Measurements from ENCODE around the gene PLXNB2.

The PLXNB2 gene

DNA sequence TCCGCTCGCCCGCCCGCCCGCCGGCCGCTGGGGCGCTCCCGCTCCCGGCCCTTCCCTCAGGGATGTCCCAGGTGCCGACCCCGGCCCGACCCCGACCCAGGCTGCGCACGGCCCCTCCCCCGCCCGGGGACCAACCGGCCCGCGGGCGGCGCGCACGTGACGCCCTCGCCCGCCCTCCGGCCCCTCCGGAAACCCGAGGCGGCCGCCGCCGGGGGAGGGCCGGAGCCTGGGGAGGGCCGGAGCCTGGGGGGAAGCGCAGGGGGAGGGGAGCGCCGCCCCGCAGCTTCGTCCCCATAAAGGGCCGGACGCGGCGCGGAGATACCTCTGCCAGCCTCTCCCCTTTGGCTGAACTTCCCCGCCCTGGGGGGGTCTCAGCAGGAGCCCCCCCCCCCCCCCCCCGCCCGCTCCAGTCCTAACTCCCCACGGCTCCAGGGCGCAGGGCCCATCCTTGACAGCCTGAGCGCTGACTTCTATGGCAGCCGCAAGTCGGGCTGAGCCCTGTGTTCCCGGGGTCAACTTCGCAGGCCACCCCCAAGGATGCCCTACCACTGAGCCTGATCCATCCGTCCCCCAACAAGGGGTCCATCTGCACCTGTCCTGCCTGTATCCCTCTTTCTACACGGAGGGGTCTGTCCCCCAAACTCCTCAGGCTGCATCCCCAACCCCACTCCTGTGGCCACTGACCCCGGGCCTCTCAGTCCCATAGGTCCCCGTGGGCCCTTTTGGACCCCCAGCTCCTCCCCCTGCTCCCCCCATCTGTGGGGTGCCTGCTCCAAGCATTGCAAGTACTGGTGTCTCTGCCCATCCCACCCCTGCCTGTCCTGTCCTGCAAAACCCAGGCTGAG, 45.6 kb downstream of the PLXNB2 start, which contains the start of gene MAPK12:
TSS of gene MAPK12 (minus strand) at position 69 of the 845 bp plus-strand sequence. CDS start 174 bp downstream, outside the sequence.
- DNase-seq, result no peak

DNA sequence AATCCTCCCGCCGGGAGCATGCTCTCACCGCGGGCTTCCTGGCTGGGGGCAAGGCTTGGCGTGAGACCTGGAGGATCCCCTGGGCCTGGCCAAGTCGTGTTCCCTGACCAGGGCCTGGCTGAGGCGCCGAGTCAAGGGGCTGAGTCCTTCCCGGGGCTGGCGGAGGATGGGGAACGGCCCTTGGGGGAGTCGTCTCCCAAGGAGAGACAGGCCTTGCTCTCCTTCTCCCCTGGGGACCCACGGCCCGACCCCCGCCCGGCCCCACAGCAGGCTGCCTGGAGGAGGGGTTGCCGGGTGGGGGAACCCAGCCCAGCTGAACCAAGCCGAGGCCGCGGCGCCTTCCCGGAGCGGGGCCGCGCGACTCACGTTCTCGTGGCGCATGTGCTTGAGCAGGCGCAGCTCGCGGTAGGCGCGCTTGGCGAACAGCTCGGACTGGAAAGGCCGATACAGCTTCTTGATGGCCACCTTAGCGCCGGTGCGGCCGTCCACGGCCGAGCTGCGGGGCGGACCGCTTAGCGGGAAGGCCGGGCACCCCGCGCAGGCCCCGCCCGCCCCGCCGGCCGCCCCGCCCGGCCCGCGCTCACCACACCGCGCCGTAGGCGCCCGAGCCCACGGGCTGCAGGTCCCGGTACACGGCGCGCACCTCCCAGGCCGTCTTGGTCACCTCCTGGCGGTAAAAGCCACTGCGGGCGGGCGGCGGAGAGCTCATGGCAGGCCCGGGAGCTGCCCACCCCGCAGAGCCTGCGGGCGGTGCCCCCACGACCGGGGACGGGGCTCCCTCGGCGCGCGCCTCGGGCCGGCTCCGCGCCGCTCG, 46.4 kb downstream of the PLXNB2 start:
- DNase-seq, result no peak

DNA sequence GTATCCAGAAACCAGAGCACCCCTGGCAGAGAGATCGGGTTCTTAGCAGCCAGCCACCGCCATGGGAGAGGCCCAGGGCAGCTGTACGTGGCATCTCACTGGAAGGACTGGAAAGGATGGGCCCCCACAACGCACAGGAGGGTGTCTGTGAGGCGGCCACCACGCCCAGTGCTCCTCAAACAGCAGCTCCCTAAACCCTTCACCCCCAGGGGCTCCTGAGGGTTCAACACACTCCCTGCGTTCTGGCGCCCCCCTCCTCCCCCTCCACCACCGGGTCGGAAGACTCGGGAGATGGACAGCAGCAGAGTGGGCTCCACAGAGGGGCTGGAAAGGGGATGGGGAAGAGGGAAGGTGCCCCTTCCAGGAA, 47.0 kb downstream of the PLXNB2 start:
- no peak for DNase-seq

DNA sequence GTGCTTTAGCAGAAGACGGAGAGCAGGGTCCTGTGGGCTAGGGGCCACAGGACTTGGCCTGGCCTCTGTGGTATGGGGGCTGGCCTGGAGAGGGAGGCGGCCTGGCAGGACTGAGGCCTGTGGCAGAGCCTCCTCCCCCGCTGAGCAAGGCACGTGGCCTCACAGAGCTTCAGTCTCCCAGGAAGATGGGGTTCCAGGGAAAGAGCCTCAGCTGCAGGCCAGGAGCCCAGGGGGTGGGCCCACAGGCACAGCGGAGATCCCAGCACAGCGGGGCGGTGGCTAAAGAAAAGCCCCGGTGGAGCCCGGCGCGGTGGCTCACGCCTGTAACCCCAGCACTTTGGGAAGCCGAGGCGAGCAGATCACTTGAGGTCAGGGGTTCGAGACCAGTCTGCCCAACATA, 48.1 kb downstream of the PLXNB2 start:
- no peak for DNase-seq

DNA sequence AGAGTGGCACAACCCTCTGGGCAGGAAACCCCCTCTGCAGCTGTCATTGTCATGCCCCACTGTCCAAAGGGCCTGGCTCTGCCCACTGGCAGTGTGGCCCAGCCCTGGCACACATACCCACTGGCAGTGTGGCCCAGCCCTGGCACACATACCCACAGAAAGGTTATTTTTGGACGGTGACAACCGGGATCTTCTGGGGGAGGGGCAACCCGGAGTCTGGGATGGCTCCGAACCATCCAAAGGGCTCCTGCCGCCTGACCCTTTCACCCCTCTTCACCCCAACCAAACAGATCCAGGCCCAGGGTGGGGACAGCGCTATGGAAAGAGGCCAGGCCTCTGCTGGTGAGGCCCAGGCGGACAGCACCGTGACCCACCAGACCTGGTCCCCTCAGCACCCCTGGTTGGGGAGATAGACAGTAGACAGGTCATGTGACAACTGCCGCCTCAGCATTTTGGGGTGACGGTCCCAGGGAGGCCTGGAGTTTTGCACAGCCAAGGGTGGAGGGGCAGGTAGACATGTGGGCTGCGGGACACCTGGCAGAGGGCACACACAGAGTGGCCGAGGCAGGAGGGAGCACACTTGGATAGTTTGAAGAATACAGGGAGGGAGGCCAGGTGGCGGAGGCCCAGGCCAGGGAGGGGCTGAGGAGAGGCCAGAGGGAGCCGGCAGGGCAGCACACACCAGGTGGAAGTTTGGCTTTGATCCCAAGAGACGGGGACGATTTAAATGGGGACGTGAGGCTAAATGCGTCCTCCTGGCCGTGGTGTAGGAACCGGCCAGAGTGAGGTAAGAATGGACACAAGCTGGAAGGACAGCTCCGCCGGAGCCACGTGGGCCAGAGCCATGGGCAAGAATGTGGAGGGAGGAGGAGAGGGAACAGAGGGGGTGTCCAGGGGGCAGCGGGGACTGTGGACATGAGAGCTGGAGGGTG, 48.8 kb downstream of the PLXNB2 start:
- no peak for DNase-seq

DNA sequence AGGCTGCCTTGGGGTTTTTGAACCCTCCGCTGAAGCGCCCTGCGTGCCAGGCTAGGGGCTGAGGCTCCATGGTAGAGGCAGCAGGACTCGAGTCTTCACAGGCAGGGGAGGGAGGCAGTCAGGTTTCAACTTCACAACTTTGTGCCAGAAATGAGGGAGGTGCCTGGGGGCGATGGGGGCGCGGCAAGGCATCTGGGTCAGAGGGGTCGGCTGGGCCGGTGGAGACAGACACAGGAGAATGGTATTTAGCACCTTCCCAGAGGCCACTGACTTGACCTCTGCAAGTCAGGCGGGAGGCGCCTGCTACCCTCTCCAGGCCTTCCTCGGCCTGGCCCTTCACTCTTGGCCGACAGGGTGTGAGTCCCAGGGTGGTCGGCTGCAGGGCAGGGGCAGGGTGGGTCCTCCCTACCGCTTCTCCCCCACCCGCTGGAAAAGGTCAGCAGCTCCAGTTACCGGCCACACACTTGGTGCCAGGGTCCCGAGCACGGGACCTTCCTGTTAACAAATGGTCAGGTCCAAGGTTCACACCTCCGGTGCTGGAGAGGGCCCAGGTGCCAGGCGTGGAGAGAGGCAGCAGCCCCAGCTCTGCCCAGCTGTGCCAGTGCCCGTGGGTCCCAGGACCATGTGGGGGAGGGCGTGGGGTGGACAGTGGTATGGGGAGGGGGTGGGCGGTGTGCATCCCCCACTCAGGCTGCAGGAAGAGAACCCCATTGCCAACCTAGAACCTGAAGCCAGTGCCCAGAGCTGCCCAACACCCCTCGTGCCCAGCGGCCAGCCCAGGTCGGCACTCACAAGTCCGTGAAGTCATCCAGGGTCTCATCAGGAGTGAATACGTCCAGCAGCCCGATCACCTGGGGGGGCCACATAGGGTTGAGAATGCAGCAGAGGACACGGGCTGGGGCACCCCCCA, 49.7 kb downstream of the PLXNB2 start:
- no peak for DNase-seq

DNA sequence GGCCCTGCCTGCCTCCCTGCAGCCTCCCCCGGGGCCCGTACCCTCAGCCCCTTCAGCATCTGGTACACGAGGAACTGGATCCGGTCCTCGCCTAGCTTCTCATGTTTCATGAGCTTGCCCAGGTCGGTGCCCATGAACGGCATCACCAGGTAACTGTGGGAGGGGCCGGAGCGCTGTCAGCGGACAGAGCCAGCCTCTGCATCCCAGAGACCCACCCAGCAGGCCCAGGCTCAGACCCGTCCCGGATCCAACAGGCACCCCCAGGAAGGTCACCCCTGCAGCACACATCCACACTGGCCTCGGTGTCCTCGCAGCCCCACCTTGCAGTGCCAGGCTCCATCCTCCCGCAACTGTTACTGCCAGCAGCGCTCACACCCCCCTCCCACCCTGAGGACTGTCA, 50.4 kb downstream of the PLXNB2 start:
- DNase-seq, result no peak

DNA sequence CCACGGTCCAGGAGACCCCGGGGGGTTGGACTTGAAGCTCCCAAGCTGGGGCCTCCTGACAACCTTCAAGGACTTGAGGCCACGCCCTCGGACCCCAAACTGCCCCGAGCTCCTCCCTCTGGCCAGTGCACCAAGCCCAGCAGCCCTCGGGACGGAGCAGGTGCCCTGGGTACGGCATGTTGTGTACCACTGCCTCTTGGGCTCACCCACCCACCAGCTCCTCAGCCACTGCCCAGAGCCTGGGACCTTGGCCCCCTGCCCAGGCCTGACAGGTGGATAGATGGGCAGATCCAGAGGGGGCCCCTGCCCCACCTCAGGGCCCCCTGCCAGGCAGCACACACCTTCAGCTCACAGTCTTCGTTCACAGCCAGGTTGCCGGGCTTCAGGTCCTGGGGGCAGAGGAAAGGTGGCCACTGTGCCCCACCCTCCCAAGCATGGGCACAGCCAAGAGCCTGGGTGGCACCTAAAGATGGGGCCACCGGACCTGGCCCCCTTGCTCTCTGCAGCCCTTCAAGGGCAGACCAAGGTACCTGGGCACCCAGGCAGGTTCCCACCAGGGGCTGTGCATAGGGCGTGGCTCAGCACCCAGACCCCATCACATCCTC, 51.1 kb downstream of the PLXNB2 start:
- DNase-seq, result no peak

DNA sequence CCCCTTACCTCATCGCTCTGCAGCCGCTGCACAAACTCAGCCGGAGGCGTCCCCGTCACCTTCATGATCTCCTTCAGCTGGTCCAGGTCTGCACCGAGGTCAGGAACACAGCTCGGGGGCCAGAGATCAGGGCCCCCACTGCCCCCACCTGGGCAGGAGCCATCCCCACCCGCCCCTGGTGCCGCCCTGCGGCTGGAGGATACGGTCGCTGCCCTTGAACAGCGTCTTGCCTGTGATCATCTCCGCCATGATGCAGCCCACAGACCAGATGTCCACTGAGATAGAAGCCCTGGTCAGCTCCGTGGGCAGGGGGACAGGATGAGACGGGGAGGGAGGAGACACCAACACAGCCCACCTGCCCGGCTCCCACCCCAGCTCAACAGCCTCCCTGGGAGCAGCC, 51.8 kb downstream of the PLXNB2 start:
- DNase-seq, result no peak

DNA sequence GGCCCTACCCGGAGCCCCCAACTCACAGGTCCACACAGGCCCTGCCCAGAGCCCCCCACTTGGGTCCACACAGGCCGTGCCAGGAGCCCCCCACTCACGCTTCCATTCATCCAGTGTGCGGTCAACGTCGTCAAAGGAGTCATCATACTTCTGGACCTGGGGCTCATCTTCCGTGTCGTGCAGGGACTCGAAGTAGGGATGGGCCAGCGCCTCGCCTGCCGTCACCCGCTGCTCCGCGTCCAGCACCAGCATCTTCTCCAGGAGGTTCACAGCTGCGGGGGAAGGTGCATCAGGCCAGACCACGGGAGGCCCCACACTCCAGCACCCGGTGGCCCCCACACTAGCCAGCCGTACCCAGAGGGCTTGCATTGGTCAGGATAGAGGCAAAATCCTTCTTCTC, 52.3 kb downstream of the PLXNB2 start:
- no peak for DNase-seq

DNA sequence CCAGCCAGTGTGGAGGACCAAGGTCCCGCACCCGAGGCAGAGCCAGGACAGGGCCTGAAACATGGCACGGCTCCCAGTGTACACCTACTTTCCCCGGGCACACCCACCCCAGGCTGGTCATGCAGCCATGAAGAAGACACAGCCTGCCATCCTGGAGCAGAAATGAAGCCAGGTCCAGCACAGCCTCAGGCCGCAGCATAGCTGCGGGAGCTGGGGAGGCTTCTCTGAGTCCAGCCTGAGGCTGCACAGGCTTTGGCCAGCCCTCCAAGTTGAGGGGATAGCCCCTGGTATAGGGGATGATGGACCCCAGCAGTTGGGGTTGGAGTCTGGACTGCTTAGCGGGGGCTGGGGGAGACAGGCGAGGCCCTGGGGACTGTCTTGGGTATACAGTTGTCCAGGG, 53.5 kb downstream of the PLXNB2 start:
- no peak for DNase-seq

DNA sequence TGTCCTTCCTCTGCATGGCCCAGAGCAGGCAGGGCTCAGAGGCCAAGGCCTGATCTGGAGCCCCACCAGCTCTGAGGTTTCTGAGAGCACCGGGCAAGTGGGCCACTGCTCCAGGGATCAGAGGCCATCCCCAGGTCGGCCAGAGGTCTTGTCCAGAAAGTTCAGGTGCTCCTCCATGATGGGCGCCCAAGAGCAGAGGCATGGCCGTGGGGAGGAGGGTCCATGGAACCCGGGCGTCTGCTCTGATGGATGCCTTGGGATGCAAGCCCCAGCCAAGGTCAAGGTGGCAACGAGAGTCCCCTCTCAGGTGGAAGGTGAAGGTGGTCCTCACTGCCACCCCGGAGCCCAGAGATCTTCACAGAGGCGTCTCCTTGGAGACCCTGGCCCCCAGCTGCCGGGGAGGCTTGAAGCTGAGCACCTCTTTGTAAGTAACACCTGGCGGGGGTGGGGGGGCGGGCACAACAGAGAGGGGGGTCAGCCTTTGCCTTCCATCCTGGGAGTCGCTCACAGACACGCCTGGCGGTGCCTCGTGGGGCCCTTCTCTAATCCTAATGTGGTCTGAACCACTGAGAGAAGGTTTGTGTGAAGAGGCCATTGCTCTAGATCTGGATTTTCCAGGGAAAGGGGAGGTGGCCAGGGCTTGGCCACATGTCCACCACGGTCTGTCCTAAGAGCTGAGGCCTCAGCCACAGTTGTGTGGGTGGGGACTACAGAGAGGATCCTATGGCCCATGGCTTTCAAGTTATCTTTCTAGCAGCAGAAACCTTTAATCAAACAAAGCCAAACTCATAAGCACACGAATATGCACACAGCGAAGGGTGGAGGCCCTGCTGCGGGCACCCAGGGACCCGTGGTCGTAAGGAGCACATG, 54.2 kb downstream of the PLXNB2 start:
- no peak for DNase-seq

DNA sequence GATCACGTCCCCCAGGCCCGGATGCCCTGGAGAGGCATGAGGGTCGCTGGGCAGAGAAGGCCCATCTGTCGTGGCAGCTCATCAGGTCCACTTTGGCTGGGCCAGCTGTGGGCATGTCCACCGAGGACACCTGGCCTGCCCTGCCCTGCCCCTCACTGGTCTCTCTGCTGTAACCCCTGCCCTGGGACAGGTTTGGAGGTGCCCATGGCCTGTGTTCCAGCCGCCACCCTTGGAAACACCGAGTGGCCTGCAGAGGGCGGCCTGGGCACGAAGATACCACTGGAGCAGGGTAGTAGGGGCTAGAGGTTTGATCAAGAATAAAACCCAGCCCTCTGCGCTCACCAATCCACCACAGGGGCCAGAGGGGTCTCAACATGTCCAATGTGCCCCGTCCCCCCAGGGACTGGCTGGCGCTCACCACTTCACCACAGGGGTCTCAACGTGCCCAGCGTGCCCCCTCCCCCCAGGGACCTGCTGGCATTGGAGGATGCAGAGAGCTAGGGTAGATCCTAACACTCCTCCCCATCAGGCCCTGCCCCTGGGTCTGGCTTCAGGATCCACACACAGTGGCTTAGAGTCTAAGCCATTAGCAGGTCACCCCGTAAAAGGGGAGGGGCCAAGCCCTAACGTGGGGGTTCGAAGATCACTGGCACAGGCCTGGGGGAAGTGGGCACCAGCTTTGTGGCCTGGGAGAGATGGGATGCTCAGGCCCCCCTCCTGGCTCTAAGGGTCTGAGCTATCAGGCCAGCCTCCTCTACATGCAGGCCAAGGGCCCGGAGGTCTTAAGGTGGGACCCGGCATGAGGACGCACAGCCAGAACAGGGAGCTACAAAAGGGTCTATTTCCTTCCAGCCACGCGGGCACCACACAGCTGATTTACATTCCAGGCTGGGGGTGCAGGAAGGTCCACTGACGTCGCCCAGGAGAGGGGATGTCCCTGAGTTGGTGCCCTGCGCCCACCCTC, 55.1 kb downstream of the PLXNB2 start:
- no peak for DNase-seq

DNA sequence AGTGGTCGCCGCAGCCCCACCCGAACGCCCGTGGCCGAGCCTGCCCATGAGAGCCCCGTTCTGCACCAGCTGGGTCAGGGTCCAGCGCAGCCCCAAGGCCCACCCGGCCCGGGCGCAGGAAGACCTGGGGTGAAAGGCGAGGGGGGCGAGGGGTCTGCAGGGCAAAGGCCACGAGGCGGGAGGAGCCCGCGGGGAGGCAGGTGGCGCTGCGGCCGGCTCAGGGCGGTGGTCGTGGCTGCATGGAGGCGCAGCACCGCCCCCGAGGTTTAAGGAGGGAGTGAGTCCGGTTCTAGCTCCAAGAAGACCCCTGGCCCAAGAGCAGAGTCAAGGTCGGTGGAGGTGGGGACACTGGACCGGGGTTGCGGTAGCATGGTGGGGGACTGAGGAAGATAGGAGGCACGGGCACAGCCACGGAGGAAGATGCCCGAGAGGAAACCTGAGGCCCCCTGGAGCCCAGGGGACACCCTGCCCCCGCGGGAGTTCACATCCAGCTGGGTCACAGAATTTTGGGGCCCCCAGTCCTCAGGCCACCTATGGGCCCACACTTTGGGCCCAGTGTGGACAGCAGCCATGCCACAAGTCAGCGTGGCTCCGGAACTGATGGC, 55.9 kb downstream of the PLXNB2 start:
- no peak for DNase-seq

DNA sequence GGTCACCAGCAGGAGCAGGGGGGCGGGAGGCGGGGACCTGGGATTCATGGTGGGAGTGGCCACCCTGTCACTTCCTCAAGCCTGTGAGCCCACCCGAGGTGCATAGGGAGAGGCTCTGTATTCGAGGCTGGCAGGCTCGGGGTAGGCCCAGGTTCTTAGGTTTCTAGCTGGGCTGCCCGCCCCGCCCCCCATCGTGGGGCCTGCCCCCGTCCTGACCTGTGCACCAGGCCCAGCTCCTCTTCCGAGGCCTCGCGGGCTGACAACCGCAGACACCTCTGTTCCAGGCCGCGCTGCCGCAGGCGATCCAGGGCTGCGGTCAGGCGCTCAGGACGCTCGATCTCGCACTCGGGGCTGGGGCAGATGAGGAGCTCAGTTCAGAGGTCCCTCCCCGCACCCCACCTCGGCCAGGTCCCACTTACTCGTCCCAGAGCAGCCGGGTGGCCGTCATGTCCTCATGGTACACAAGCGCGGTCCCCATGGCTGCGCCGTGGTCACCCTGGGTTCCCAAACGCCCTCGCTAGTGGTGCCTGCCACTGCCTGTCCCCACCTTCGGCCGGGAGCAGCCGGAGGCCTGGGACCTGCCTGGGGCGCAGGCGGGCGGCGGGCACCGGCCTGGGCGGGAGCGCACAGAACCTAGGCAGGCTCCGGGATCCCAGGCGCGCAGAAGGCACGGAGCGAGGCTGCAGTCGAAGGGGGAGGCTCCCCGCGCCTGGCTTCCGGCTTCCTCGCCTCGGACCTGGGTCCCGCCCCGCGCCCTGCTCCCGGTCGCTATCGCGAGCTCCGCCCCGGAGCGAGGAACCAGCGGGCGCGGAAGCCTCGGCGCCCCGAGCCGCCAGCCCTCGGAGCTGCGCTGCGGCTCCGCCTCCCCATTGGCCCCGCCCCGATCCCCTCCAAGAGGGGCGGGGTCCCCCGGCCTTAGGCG, 56.6 kb downstream of the PLXNB2 start, which contains the start of gene HDAC10:
TSS of gene HDAC10 (minus strand) at position 711 of the 922 bp plus-strand sequence. CDS start at position 478, 233 bp downstream.
- DNase-seq, result no peak

DNA sequence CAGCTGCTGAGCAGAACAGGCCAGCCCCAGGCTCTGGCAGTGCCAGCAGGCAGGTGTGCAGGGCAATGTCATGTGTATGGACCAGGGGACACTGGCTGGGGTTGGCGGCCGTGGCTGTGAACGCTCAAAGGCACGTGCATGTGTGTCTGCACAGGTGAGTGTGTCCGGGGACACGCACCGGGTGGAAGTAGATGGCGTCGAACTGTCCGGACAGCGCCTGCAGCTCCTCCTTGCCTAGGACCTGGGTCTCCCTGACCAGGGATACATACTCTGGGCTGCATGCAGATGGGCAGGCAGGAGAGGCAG, 57.2 kb downstream of the PLXNB2 start:
- no peak for DNase-seq
